GM19463 (cell line): Measurements from ENCODE around the gene SUMO3.

Source experiments
- ATAC-seq: cut with Tn5 transposase; IDR thresholded peaks from one replicate; pipeline ENCODE4 v1.9.1; 2021; ENCODE audit warnings: mild to moderate bottlenecking, moderate library complexity; ENCODE audit not compliant: unreplicated experiment

SUMO3 gene

GRCh38 chr21:44831227-44831860 lies 13.5 kb upstream of the SUMO3 start:
- no peak for ATAC-seq

- no peak for ATAC-seq
Measured at GRCh38 chr21:44829507-44830092, 11.7 kb upstream of the SUMO3 start.

GRCh38 chr21:44828362-44829056 lies 10.6 kb upstream of the SUMO3 start:
- ATAC-seq: no peak

GRCh38 chr21:44823179-44823660 lies 5.4 kb upstream of the SUMO3 start:
- ATAC-seq: no peak

GRCh38 chr21:44822484-44823178 lies 4.8 kb upstream of the SUMO3 start:
- no peak for ATAC-seq

- ATAC-seq: no peak
Measured at GRCh38 chr21:44820851-44821250, 3.0 kb upstream of the SUMO3 start.

- ATAC-seq: no peak
Measured at GRCh38 chr21:44819283-44820243, 1.7 kb upstream of the SUMO3 start.

GRCh38 chr21:44818640-44819011 lies 764 bp upstream of the SUMO3 start:
- no peak for ATAC-seq

- peak; percentile 74 for ATAC-seq
Measured at GRCh38 chr21:44817506-44817880, 369 bp downstream of the SUMO3 start.

GRCh38 chr21:44816761-44817505 lies 929 bp downstream of the SUMO3 start:
- no peak for ATAC-seq

- no peak for ATAC-seq
Measured at GRCh38 chr21:44815852-44816628, 1.8 kb downstream of the SUMO3 start.

GRCh38 chr21:44815225-44815624 lies 2.6 kb downstream of the SUMO3 start:
- no peak for ATAC-seq

GRCh38 chr21:44814498-44815023 lies 3.3 kb downstream of the SUMO3 start:
- ATAC-seq: no peak

GRCh38 chr21:44813727-44814126 lies 4.1 kb downstream of the SUMO3 start:
- ATAC-seq: no peak

GRCh38 chr21:44813149-44813548 lies 4.7 kb downstream of the SUMO3 start:
- ATAC-seq: no peak

GRCh38 chr21:44812640-44813039 lies 5.2 kb downstream of the SUMO3 start:
- no peak for ATAC-seq

GRCh38 chr21:44810779-44811178 lies 7.1 kb downstream of the SUMO3 start:
- ATAC-seq: no peak

GRCh38 chr21:44805859-44806258 lies 12.0 kb downstream of the SUMO3 start:
- no peak for ATAC-seq

GRCh38 chr21:44805226-44805625 lies 12.6 kb downstream of the SUMO3 start:
- no peak for ATAC-seq
